NB4 (cell line): Measurements from ENCODE around the gene CST1.

ENCODE experiments used
- MYC ChIP-seq: IDR thresholded peaks from 2 replicates; pipeline ENCODE4 v1.6.1; 2011; ENCODE audit warnings: low read depth, low read length
- POLR2A ChIP-seq: IDR thresholded peaks from 2 replicates; pipeline ENCODE4 v1.6.1; 2011; ENCODE audit warnings: mild to moderate bottlenecking; ENCODE audit not compliant: insufficient read length; ENCODE audit errors: extremely low read depth
- TF ChIP-seq, protein P1 (sequence below): IDR thresholded peaks from one replicate; pipeline ENCODE4 v1.5.1; 2012; ENCODE audit warnings: low read depth, low read length
- TF ChIP-seq, protein P2 (sequence below): IDR thresholded peaks from 2 replicates; pipeline ENCODE4 v1.6.1; 2011; ENCODE audit warnings: low read depth, low read length

DNA sequence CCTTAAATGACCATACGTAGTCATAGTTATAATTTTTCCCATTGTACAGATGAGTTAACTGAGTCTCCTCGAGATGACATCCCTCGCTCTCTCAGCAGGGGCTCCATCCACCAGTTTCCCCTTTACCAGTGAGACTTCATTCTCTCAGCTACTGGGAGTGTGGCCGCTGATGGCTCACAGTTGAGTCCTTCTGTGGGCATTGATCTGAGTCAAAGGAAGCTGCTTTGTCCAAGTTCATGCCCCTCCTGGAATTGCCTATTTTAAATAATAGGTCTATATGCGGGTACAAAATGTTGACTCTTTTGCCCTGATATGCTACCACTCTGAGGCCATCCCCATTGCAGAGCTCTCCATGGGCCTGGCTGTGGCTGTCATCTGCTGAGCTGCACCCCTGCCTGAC is 14.8 kb upstream of the CST1 start:
- TF ChIP-seq, protein P1, sequence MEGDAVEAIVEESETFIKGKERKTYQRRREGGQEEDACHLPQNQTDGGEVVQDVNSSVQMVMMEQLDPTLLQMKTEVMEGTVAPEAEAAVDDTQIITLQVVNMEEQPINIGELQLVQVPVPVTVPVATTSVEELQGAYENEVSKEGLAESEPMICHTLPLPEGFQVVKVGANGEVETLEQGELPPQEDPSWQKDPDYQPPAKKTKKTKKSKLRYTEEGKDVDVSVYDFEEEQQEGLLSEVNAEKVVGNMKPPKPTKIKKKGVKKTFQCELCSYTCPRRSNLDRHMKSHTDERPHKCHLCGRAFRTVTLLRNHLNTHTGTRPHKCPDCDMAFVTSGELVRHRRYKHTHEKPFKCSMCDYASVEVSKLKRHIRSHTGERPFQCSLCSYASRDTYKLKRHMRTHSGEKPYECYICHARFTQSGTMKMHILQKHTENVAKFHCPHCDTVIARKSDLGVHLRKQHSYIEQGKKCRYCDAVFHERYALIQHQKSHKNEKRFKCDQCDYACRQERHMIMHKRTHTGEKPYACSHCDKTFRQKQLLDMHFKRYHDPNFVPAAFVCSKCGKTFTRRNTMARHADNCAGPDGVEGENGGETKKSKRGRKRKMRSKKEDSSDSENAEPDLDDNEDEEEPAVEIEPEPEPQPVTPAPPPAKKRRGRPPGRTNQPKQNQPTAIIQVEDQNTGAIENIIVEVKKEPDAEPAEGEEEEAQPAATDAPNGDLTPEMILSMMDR, result no peak
- TF ChIP-seq POLR2A (no peak), MYC (no peak)
- TF ChIP-seq, protein P2, sequence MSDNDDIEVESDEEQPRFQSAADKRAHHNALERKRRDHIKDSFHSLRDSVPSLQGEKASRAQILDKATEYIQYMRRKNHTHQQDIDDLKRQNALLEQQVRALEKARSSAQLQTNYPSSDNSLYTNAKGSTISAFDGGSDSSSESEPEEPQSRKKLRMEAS, result no peak
